H1 (cell line): ENCODE measurements around the gene KCNA2. TPM values are rescaled to one million over a fixed set of nuclear protein-coding genes. Genes with fewer than 3 reads are reported as not detected.

Source experiments
- CTCF ChIP-seq, 3 experiments: IDR thresholded peaks; 1 replicate in 2 of 3; 2 replicates in 1 of 3; pipeline versions ENCODE4 v1.5.1 to v1.6.1; 2011; ENCODE audit warnings: low read length in 3 of 3, mild to moderate bottlenecking in 3 of 3, inconsistent platforms in 2 of 3, low read depth in 1 of 3, moderate library complexity in 1 of 3; ENCODE audit not compliant: insufficient read depth in 1 of 3; ENCODE audit errors: control extremely low read depth in 1 of 3
- polyA plus RNA-seq, 7 experiments: library from polyadenylated mRNA; depleted of rRNA in 3 of 7; stranded (reverse) in 5 of 7; unstranded in 2 of 7; fragments of >200 nt in 5 of 7; fragments of 200-250 nt in 2 of 7; gene quantifications; 1 replicate in 5 of 7; 2 replicates in 1 of 7; 4 replicates in 1 of 7; pipeline versions ENCODE4 v1.2.1 to v1.2.3, GENCODE V29; 2011 to 2013; ENCODE audit warnings: missing spikeins in 2 of 7, mixed read lengths in 2 of 7
- total RNA-seq: library from RNA; stranded (reverse); fragmentation: NEBNext Ultra II Directional; extraction: Animal tissue kit (Norgen Biotek cat#: 25700); gene quantifications from 2 replicates; pipeline ENCODE4 v1.2.1, GENCODE V29; 2021

Gene KCNA2
- total and polyA plus RNA-seq, 2 of the 8 experiments (the other 6 are each of a cell fraction or from before 2014, with no cell fraction given), result 0.26 to 0.78 TPM

DNA sequence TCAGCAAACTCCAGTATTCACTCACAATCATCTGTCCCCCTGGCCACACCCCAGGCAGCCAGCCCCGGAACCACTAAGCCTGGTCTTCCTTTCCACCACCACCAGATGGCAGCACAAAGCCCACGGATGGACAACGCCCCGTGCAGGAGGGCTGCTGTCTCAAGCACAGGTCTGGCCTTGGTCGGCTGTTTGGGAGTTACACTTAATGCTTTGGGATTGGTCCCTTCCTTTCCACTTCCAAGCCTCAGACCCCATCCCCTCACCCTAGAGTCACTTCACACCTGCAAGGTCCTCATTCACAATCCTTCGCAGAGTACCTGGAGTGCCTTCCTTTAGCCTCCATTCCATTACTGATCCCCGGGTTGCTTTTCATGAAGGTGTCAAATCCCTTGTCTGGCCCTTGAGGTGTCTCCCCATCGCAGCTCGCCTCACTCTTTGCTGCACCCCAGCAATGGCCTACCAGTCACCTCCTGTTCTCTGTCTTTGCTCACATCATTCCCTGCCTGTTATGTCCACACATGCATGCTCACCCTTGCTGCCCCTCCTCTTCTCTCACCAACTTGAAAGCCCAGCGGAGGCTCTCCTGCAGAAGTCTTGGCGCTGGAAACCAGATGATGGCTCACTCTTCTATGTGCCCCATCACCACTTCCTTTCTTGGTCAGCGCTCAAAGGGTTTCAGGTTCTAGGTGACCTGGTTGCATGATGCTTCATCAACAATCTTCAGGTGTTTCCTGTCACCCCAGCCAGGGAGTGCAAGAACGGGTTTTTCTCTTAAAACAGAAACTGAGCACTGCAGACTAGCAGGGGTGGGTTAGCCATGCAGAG, 24.9 kb upstream of the KCNA2 start (continued):
- peak; percentile 85 to 93 (median 88) for TF ChIP-seq CTCF (IDR thresholded peaks at IDR 0.05; ENCODE audit: control extremely low read depth in 1 of 3, insufficient read depth in 1 of 3, low read depth in 1 of 3, low read length in 3 of 3)
